22Rv1 (cell line): ENCODE data around the gene CSMD2.

Experiments used
- ZFX ChIP-seq: fragments of 450-650 bp; IDR thresholded peaks from 2 replicates; pipeline ENCODE4 v1.6.1; 2017; ENCODE audit warnings: antibody characterized with exemption, borderline replicate concordance
- TF ChIP-seq, protein P1 (sequence below): fragments of 450-650 bp; IDR thresholded peaks from 2 replicates; pipeline ENCODE4 v1.5.1; 2017; ENCODE audit warnings: mild to moderate bottlenecking

- TF ChIP-seq, protein P1, sequence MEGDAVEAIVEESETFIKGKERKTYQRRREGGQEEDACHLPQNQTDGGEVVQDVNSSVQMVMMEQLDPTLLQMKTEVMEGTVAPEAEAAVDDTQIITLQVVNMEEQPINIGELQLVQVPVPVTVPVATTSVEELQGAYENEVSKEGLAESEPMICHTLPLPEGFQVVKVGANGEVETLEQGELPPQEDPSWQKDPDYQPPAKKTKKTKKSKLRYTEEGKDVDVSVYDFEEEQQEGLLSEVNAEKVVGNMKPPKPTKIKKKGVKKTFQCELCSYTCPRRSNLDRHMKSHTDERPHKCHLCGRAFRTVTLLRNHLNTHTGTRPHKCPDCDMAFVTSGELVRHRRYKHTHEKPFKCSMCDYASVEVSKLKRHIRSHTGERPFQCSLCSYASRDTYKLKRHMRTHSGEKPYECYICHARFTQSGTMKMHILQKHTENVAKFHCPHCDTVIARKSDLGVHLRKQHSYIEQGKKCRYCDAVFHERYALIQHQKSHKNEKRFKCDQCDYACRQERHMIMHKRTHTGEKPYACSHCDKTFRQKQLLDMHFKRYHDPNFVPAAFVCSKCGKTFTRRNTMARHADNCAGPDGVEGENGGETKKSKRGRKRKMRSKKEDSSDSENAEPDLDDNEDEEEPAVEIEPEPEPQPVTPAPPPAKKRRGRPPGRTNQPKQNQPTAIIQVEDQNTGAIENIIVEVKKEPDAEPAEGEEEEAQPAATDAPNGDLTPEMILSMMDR, result no peak
- TF ChIP-seq ZFX, result no peak
Observed at GRCh38 chr1:33982419-33982818, 182.6 kb downstream of the CSMD2 start.
